ENCODE data around the gene UBR3. TPM values are rescaled to one million over a fixed set of nuclear protein-coding genes. Genes with fewer than 3 reads are reported as not detected.

The UBR3 gene
- total RNA-seq, 2 experiments from 2014 or later, result 13.6 to 15.3 TPM

DNA sequence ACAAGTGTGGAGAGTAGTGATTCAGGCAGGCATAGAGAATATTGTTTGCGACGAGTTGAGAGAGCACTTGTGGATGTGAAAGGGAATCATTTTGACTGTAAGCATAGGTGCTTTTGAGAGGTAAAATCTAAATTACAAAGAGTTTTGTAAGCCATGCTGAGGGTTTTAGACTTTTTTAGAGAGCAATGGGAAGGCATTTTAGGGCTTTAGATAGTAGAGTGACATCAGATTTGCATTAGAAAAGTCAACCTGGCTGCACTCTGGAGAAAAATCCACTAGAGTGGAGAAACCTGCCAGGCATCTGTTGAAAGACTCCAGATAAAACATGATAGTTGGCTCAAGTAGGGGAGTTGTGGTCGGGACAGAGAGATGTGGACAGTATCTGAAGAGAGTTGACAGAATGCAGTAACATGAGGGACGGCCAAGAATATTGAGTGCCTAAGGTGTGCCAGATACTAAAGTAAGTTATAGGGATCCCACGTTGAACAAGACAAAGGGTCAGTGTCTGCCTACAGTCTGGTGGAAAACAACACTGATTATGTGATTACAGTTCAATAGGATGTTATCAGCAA is 258.9 kb downstream of the UBR3 start:
- no peak for DNase-seq
- H3K27me3 Mint-ChIP-seq (ENCODE audit: low read depth), result no peaks in the 10 kb centered on the region
- CTCF ChIA-PET, result no interaction called here
- H3K9me3 Mint-ChIP-seq, result peaks cover 7% of the 10 kb centered on the region
- H3K4me1 Mint-ChIP-seq (ENCODE audit: low read depth), result no peaks in the 10 kb centered on the region
- H3K4me3 Mint-ChIP-seq, result no peak overlapping the region
- peaks cover 4% of the 10 kb centered on the region for H3K36me3 Mint-ChIP-seq (ENCODE audit: low read depth)
- H3K27ac Mint-ChIP-seq, result no peak overlapping the region
- intact Hi-C loops (cut with micrococcal nuclease), result no loop called here

DNA sequence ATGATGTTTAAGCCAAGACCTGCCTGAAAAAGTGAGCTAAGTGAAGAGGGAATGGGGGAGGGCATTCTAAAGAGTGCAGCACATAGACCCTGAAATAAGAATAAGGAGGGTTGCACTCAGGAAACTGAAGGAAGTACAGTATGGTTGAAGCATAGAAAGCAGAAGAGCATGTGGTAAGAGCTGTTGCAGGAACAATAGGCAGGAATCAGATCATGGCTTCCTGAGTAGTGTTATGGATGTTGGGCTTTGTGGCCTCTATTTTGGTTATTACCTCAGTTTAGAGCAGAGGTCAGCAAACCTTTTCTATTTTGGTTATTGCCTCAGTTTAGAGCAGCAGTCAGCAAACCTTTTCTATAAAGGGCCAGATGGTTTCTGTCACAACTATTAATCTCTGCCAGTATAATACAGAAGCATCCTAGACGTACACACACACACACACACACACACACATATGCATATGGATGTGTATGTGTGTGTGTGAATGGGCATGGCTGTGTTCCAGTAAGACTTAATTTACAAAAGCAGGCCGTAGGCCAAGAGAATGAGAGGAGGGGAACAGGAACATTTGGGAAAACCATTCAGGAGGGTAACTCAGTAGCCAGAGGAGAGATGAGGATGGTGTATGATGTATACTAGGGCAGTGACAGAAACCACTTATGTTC is 259.6 kb downstream of the UBR3 start:
- Mint-ChIP-seq H3K27me3 (ENCODE audit: low read depth) (no peaks in the 10 kb centered on the region), H3K4me3 (no peak overlapping the region), H3K27ac (no peak overlapping the region), H3K36me3 (ENCODE audit: low read depth) (peaks cover 4% of the 10 kb centered on the region), H3K9me3 (peaks cover 7% of the 10 kb centered on the region), H3K4me1 (ENCODE audit: low read depth) (no peaks in the 10 kb centered on the region)
- intact Hi-C loops (cut with micrococcal nuclease), result no loop called here
- DNase-seq, result no peak
- CTCF ChIA-PET, result interaction anchor here (0.6 kb wide), 2 partner anchors 68 to 135 kb away, joined by 3 to 4 read pairs; no protein-coding TSS in a partner anchor

DNA sequence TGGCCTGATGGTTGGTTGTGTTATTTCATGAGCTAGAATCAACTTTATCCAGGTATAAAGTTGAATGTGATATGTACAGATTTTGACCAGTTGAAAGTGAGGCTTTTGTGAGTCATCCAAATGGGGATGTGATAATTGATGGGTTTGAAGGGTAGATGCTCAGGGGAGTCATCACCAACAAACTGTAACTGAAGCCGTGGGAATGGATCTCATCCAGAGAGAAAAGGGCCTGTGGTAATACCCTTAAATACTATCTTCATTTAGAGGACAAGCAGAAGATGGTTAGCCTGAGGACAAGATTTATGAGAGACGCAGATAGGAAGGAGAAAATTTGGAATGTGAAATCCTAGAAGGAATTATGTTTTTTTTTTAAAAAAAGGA is 260.1 kb downstream of the UBR3 start:
- CTCF ChIA-PET, result interaction anchor here (0.6 kb wide), 2 partner anchors 68 to 134 kb away, joined by 3 to 4 read pairs; no protein-coding TSS in a partner anchor
- Mint-ChIP-seq H3K9me3 (peaks cover 10% of the 10 kb centered on the region), H3K4me1 (ENCODE audit: low read depth) (no peaks in the 10 kb centered on the region), H3K27me3 (ENCODE audit: low read depth) (no peaks in the 10 kb centered on the region), H3K36me3 (ENCODE audit: low read depth) (peaks cover 3% of the 10 kb centered on the region), H3K27ac (no peak overlapping the region), H3K4me3 (no peak overlapping the region)
- intact Hi-C loops (cut with micrococcal nuclease), result no loop called here
- no peak for DNase-seq

DNA sequence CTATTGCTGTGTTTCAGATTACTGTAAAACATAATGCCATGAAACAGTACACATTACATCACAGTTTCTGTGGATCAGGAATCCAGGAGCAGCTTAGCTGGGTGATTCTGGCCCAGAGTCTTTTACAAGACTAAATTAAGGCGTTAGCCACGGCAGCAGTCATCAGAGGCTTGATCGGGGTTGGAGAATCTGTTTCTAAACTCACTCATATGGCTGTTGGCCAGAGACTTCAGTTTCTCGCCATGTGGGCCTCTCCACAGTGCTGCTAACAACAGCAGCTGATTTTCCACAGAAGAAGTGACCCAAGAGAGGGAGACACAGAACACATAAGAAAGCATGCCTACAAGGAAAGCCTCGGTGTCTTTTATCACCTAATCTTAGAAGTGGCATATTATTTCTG is 261.5 kb downstream of the UBR3 start:
- Mint-ChIP-seq H3K36me3 (ENCODE audit: low read depth) (no peaks in the 10 kb centered on the region), H3K27ac (no peak overlapping the region), H3K27me3 (ENCODE audit: low read depth) (no peaks in the 10 kb centered on the region), H3K9me3 (peaks cover 15% of the 10 kb centered on the region), H3K4me1 (ENCODE audit: low read depth) (no peaks in the 10 kb centered on the region), H3K4me3 (no peak overlapping the region)
- CTCF ChIA-PET, result no interaction called here
- intact Hi-C loops (cut with micrococcal nuclease), result no loop called here
- no peak for DNase-seq

DNA sequence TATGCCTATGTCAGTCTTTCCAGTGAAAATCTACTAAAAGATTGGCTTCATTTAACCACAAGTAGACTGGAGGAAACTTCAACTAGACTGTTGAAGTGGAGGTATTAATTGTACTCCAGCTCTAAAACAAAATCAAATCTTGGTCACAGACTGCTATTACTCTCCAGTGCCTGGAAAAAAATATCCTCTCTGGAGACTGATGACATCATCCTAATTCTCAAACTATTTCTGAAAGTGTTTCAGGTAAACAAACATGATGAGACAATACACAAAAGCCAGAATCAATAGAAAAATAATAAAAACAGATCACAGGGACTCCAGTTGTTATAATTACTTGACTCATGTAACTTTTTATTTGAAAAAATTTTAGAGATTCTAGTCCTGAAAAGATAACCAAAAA is 263.0 kb downstream of the UBR3 start:
- intact Hi-C loops (cut with micrococcal nuclease), result no loop called here
- Mint-ChIP-seq H3K4me3 (no peak overlapping the region), H3K36me3 (ENCODE audit: low read depth) (no peaks in the 10 kb centered on the region), H3K27me3 (ENCODE audit: low read depth) (no peaks in the 10 kb centered on the region), H3K9me3 (peaks cover 15% of the 10 kb centered on the region), H3K4me1 (ENCODE audit: low read depth) (no peaks in the 10 kb centered on the region), H3K27ac (no peak overlapping the region)
- CTCF ChIA-PET, result no interaction called here
- DNase-seq, result no peak

DNA sequence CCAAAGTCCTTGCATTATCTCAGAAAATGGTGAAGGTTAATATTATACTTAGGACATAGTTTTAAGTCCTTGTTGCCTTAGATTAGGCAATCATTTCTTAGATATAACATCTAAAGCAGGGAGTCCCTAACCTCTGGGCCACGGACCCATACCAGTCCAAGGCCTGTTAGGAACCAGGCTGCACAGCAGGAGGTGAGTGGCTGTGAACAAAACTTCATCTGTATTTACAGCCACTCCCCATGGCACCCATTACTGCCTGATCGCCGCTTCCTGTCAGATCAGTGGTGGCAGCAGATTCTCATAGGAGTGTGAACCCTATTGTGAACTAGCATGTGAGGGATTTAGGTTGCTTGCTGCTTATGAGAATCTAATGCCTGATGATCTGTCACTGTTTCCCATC is 264.2 kb downstream of the UBR3 start:
- intact Hi-C loops (cut with micrococcal nuclease), result no loop called here
- H3K4me3 Mint-ChIP-seq, result no peak overlapping the region
- CTCF ChIA-PET, result interaction anchor here (0.7 kb wide), 1 partner anchor 590 kb away, joined by 3 read pairs; no protein-coding TSS in a partner anchor

DNA sequence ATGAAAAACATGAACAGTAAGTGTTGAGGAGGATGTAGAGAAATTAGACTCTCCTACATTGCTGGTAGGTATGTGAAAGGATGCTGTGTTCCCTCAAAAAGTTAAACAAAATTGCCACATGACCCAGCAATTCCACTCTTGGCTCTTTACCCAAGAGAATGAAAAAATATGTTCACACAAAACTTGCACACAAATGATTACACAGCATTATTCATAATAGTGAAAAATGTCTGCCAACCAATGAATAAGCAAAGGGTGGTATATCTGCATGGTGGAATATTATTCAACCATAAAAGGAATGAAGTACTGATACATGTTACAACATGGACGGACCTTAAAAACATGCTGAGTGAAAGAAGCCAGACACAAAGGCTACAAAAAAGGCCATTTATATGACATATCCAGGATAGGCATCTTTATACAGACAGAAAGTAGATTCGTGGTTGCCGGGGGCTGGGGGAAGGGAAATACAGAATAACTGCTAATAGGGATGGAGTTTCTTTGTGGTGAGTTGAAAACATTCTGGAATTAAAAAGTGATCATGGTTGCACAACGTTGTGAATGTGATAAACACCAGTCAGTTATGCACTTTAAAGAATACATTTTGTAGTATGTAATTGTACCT is 265.3 kb downstream of the UBR3 start:
- DNase-seq, result no peak
- no peak overlapping the region for H3K4me3 Mint-ChIP-seq
- intact Hi-C loops (cut with micrococcal nuclease), result no loop called here
- CTCF ChIA-PET, result no interaction called here
- H3K4me1 Mint-ChIP-seq (ENCODE audit: low read depth), result no peaks in the 10 kb centered on the region
- no peak overlapping the region for H3K27ac Mint-ChIP-seq
- no peaks in the 10 kb centered on the region for H3K36me3 Mint-ChIP-seq (ENCODE audit: low read depth)
- peaks cover 18% of the 10 kb centered on the region for H3K9me3 Mint-ChIP-seq
- H3K27me3 Mint-ChIP-seq (ENCODE audit: low read depth), result peaks cover 4% of the 10 kb centered on the region

More for the DNA sequence above, 264.2 kb downstream of the UBR3 start:
- Mint-ChIP-seq H3K36me3 (ENCODE audit: low read depth) (no peaks in the 10 kb centered on the region), H3K9me3 (peaks cover 18% of the 10 kb centered on the region), H3K27me3 (ENCODE audit: low read depth) (peaks cover 4% of the 10 kb centered on the region), H3K4me1 (ENCODE audit: low read depth) (no peaks in the 10 kb centered on the region), H3K27ac (no peak overlapping the region)
- DNase-seq, result no peak

DNA sequence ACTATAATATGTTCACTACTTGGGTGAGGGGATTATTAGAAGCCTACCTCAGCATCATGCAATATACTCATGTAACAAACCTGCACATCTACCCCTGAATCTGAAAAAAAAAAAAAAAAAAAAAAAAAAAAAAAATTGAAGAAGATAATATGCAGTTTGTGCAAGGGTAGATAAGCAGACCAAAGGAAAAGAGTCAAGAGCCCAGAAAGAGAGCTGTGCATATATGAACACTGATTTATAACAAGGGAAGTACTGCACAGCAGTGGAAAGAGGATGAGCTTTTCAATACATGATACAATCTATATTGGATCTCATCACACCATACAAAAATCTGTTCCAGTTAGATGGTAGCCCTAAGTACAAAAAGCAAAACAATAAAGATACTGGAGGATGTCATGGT is 268.1 kb downstream of the UBR3 start:
- Mint-ChIP-seq H3K27ac (no peak overlapping the region), H3K36me3 (ENCODE audit: low read depth) (no peaks in the 10 kb centered on the region), H3K4me3 (no peak overlapping the region), H3K9me3 (peaks cover 13% of the 10 kb centered on the region), H3K4me1 (ENCODE audit: low read depth) (no peaks in the 10 kb centered on the region), H3K27me3 (ENCODE audit: low read depth) (peaks cover 7% of the 10 kb centered on the region)
- no peak for DNase-seq
- CTCF ChIA-PET, result no interaction called here
- intact Hi-C loops (cut with micrococcal nuclease), result no loop called here

DNA sequence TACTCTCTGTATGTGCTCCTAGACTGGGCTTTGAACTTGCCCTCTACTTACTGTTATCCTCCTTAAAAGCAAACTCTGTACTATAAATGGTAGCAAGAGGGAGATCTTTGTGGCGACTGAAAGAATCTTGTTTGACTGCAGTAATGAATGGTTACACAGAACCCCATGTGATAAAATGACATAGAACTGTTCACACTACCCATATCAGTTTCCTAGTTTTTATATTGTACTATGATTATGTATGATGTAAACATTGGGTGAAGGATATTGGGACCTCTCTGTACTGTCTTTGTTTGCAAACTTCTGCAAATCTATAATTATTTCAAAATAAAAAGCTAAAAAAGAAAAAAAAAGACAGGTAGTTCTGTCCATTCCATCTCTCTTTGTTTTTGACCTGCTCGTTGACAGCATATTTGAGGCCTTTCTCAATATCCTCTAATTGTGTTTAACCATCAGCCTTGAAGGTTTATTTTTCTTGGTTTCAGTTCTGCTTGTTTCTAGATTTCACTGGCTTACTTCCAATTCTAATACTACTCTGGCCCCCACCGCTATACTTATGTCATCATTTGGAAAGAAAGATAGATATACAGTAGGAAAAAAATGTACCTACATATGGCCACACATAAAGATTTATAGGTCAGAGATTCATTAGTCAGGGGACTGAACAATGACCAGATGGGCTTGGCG is 271.5 kb downstream of the UBR3 start:
- CTCF ChIA-PET, result no interaction called here
- intact Hi-C loops (cut with micrococcal nuclease), result no loop called here
- DNase-seq, result no peak
- H3K27ac Mint-ChIP-seq, result no peak overlapping the region
- H3K4me1 Mint-ChIP-seq (ENCODE audit: low read depth), result no peaks in the 10 kb centered on the region
- no peaks in the 10 kb centered on the region for H3K36me3 Mint-ChIP-seq (ENCODE audit: low read depth)
- peaks cover 2% of the 10 kb centered on the region for H3K9me3 Mint-ChIP-seq
- peaks cover 12% of the 10 kb centered on the region for H3K27me3 Mint-ChIP-seq (ENCODE audit: low read depth)
- H3K4me3 Mint-ChIP-seq, result no peak overlapping the region

DNA sequence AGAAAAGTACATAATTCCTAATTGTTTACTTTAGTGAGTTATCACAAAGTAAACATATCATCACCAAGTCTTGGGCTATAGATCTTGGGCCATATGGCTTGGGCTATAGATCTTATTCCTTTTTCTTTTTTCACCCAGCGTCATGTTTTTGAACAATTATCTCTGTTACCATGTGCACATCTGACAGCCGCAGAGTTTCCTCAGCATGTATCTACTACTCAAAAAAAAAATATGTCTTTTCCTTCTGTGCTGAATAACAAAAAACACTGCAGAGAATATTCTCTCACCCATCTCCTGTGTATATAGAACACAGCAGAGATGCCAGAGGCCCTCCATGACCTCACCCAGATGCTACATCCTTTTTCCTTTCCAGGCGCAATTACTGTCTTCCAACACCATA is 274.5 kb downstream of the UBR3 start:
- CTCF ChIA-PET, result no interaction called here
- H3K4me1 Mint-ChIP-seq (ENCODE audit: low read depth), result no peaks in the 10 kb centered on the region

DNA sequence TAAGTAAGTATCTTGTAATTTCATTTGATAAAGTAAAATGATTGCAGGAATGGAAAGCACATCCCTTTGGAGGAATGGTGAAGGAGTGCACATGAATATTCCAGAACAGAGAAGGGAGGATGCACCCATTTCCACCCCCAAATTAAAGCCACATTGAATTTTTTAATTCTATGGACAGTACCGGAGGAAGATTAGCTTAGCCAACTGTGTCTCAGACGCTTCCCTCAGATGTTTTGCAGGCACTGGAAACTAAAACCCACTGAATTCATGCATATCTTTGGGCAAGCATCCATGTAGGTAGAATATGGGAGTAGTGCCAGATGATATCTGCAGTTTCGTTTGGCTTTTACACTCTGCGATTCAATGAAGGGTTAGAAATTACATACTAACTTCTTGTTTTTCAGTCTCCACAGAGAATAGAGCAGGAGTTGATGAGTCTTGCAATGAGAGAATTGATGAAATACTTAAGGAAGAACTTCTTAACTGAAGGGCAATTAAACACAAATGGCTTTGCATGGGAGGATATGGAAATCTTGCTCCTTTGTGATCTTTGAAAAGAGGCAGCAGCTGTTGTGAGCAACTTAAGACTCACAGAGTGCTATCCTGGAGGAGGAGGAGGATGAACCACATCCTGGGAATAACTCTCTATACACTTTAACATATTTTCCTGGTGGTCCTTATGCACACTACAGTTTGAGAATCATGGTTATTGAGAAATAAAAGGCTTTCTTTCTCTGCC is 279.0 kb downstream of the UBR3 start:
- Mint-ChIP-seq H3K4me3 (no peak overlapping the region), H3K9me3 (no peaks in the 10 kb centered on the region), H3K4me1 (ENCODE audit: low read depth) (no peaks in the 10 kb centered on the region), H3K36me3 (ENCODE audit: low read depth) (no peaks in the 10 kb centered on the region), H3K27me3 (ENCODE audit: low read depth) (peaks cover 11% of the 10 kb centered on the region), H3K27ac (no peak overlapping the region)
- CTCF ChIA-PET, result no interaction called here
- no peak for DNase-seq
- intact Hi-C loops (cut with micrococcal nuclease), result no loop called here

More for the DNA sequence above, 274.5 kb downstream of the UBR3 start:
- Mint-ChIP-seq H3K9me3 (no peaks in the 10 kb centered on the region), H3K4me3 (no peak overlapping the region), H3K36me3 (ENCODE audit: low read depth) (no peaks in the 10 kb centered on the region), H3K27me3 (ENCODE audit: low read depth) (peaks cover 14% of the 10 kb centered on the region), H3K27ac (no peak overlapping the region)
- intact Hi-C loops (cut with micrococcal nuclease), result no loop called here
- DNase-seq, result no peak

DNA sequence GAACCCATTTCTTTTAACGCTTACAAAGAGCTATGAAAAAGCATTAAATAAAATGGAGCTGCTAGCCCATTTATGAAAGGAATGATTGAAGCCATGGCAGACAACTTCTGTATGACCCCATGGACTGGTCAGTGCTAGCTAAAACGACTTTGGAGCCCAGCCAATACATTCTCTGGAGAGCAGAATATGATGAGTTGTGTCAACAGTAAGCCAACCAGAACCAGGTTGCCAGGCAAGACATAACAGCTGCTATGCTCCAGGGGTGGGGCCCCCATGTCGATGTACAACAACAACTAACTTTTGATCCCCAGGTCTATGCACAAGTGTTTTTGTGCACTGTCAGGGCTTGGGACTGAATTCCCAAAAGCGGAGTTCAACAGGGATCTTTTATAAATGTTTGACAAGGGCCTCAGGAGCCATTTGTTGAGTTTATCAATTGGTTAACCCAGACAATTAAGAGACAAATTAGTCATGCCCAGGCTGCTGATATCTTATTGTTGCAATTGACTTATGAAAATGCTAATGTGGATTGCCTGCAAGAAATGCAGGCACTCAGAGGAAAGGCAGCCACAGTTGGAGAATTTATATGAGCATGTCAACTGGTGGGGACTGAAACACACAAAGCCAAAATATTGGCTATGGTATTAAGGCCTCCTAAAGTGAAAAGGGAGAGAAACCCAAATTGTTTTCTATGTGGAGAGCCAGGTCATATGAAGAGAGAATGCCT is 286.1 kb downstream of the UBR3 start:
- CTCF ChIA-PET, result no interaction called here
- no peak overlapping the region for H3K4me3 Mint-ChIP-seq
- intact Hi-C loops (cut with micrococcal nuclease), result no loop called here
- no peaks in the 10 kb centered on the region for H3K4me1 Mint-ChIP-seq (ENCODE audit: low read depth)
- DNase-seq, result no peak
- H3K36me3 Mint-ChIP-seq (ENCODE audit: low read depth), result no peaks in the 10 kb centered on the region
- peaks cover 6% of the 10 kb centered on the region for H3K9me3 Mint-ChIP-seq
- H3K27me3 Mint-ChIP-seq (ENCODE audit: low read depth), result peaks cover 2% of the 10 kb centered on the region
- H3K27ac Mint-ChIP-seq, result no peak overlapping the region
